HepG2 (cell line): ENCODE results near the gene RPL41. TPM values are rescaled to one million over a fixed set of nuclear protein-coding genes. Genes with fewer than 3 reads are reported as not detected.

ENCODE experiments used
- SATB2 ChIP-seq: sonication (generic); formaldehyde crosslinking; IDR thresholded peaks from 2 replicates; pipeline ENCODE4 v1.5.0; 2020; ENCODE audit warnings: missing genetic modification reagents
- SP140L ChIP-seq: sonication (generic); formaldehyde crosslinking; IDR thresholded peaks from 2 replicates; pipeline ENCODE4 v1.4.0; 2020; ENCODE audit warnings: missing genetic modification reagents, borderline replicate concordance
- TEAD3 ChIP-seq: optimal IDR thresholded peaks from 2 replicates; pipeline ENCODE3; 2016; ENCODE audit warnings: borderline replicate concordance
- XBP1 ChIP-seq: sonication (generic); formaldehyde crosslinking; IDR thresholded peaks from 2 replicates; pipeline ENCODE4 v1.5.0; 2020; ENCODE audit warnings: missing genetic modification reagents
- ZFP1 ChIP-seq: IDR thresholded peaks from 2 replicates; pipeline ENCODE4 v1.6.1; 2016
- ZNF101 ChIP-seq: sonication (generic); formaldehyde crosslinking; IDR thresholded peaks from 2 replicates; pipeline ENCODE4 v1.4.0; 2020; ENCODE audit warnings: mild to moderate bottlenecking, low read depth, missing genetic modification reagents, borderline replicate concordance
- ZNF329 ChIP-seq: sonication (generic); formaldehyde crosslinking; IDR thresholded peaks from 2 replicates; pipeline ENCODE4 v1.9.0; 2021; ENCODE audit warnings: low read depth, mild to moderate bottlenecking, missing genetic modification reagents
- ZNF343 ChIP-seq: sonication (generic); formaldehyde crosslinking; IDR thresholded peaks from 2 replicates; pipeline ENCODE4 v1.4.0; 2020; ENCODE audit warnings: mild to moderate bottlenecking, missing genetic modification reagents
- ZNF451 ChIP-seq: sonication (generic); formaldehyde crosslinking; IDR thresholded peaks from 2 replicates; pipeline ENCODE4 v1.5.0; 2020; ENCODE audit warnings: mild to moderate bottlenecking, missing genetic modification reagents
- ZNF546 ChIP-seq: sonication (generic); formaldehyde crosslinking; conservative IDR thresholded peaks from 2 replicates; pipeline ENCODE4 v1.8.1; 2023; ENCODE audit warnings: mild to moderate bottlenecking, missing genetic modification reagents
- ZNF674 ChIP-seq: sonication (generic); formaldehyde crosslinking; IDR thresholded peaks from 2 replicates; pipeline ENCODE4 v1.5.0; 2020; ENCODE audit warnings: low read depth, mild to moderate bottlenecking, missing genetic modification reagents
- ZSCAN31 ChIP-seq: sonication (generic); formaldehyde crosslinking; IDR thresholded peaks from 2 replicates; pipeline ENCODE4 v1.5.0; 2020; ENCODE audit warnings: low read depth, mild to moderate bottlenecking, missing genetic modification reagents
- ZZZ3 ChIP-seq: sonication (generic); formaldehyde crosslinking; IDR thresholded peaks from 2 replicates; pipeline ENCODE4 v1.4.0; 2020; ENCODE audit warnings: missing genetic modification reagents, mild to moderate bottlenecking, borderline replicate concordance
- polyA plus RNA-seq, 8 experiments: library from polyadenylated mRNA; depleted of rRNA in 3 of 8; stranded (reverse) in 7 of 8; unstranded in 1 of 8; fragments of >200 nt; fragmentation: Illumina TruSeq in 4 of 8; extraction: Trizol in 4 of 8; gene quantifications; 2 replicates each; pipeline versions ENCODE4 v1.2.1 to v1.2.3, GENCODE V29; 2011 to 2016; ENCODE audit warnings: low read depth in 4 of 8, missing spikeins in 1 of 8, mixed read lengths in 1 of 8; ENCODE audit not compliant: insufficient read depth in 1 of 8
- total RNA-seq, 5 experiments: library from RNA; depleted of rRNA; stranded (reverse); fragments of >200 nt; fragmentation: Illumina TruSeq; extraction: Trizol; gene quantifications; 2 replicates each; pipeline ENCODE4 v1.2.3, GENCODE V29; 2016; ENCODE audit warnings: low read depth in 1 of 5
- TF ChIP-seq, protein P1 (sequence below): sonication (generic); formaldehyde crosslinking; IDR thresholded peaks from 2 replicates; pipeline ENCODE4 v1.4.0; 2020; ENCODE audit warnings: missing genetic modification reagents
- TF ChIP-seq, protein P2 (sequence below), 2 experiments: sonication (generic) in 1 of 2; formaldehyde crosslinking in 1 of 2; IDR thresholded peaks; 2 replicates each; pipeline versions ENCODE4 v1.5.1 to v1.6.1; 2011 to 2020; ENCODE audit warnings: borderline replicate concordance in 1 of 2, low read depth in 1 of 2, low read length in 1 of 2, mild to moderate bottlenecking in 1 of 2, missing genetic modification reagents in 1 of 2, moderate library complexity in 1 of 2
- TF ChIP-seq, protein P3 (sequence below): sonication (generic); formaldehyde crosslinking; IDR thresholded peaks from 2 replicates; pipeline ENCODE4 v1.5.0; 2020; ENCODE audit warnings: mild to moderate bottlenecking, missing genetic modification reagents, borderline replicate concordance

The RPL41 gene
- total and polyA plus RNA-seq, 2 of the 13 experiments (the other 11 are each of a cell fraction or from before 2014, with no cell fraction given), result 4,012 to 7,670 TPM

DNA sequence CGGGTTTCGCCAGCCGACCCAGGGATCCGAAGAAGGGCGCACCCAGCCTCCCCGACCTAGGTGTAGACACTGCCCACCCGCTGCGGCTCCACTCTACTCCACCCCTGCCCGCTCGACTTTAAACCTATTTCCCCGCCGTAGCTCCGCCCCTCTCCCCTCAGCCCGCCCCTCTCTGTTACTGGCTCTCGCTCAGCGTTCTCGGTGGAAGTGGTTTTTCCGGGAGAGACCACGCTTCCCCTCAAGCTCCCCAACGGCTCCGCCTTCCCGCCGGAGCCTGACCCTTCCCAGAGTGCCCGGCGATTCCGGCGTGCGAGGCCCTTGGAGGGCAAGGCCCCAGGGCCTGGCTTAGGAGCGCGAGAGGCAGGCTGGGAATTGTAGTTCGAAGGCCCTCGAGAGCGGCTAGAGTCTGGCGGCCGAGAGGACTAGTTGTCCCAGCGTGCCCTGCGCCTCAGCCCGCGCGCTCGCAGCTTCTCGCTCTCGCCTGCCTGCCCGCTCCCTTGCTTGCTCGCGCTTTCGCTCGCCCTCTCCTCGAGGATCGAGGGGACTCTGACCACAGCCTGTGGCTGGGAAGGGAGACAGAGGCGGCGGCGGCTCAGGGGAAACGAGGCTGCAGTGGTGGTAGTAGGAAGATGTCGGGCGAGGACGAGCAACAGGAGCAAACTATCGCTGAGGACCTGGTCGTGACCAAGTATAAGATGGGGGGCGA is 12.2 kb upstream of the RPL41 start, which contains the start of gene PA2G4 (continued):
- TF ChIP-seq, protein P1, sequence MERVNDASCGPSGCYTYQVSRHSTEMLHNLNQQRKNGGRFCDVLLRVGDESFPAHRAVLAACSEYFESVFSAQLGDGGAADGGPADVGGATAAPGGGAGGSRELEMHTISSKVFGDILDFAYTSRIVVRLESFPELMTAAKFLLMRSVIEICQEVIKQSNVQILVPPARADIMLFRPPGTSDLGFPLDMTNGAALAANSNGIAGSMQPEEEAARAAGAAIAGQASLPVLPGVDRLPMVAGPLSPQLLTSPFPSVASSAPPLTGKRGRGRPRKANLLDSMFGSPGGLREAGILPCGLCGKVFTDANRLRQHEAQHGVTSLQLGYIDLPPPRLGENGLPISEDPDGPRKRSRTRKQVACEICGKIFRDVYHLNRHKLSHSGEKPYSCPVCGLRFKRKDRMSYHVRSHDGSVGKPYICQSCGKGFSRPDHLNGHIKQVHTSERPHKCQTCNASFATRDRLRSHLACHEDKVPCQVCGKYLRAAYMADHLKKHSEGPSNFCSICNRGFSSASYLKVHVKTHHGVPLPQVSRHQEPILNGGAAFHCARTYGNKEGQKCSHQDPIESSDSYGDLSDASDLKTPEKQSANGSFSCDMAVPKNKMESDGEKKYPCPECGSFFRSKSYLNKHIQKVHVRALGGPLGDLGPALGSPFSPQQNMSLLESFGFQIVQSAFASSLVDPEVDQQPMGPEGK (CRISPR knock-in tag), result peak; percentile 50; the same call in 1 of the 2 replicates
- TF ChIP-seq SP140L (CRISPR knock-in tag), result no peak
- peak; percentile 74 for TF ChIP-seq ZNF329 (CRISPR knock-in tag)
- TF ChIP-seq, protein P2, sequence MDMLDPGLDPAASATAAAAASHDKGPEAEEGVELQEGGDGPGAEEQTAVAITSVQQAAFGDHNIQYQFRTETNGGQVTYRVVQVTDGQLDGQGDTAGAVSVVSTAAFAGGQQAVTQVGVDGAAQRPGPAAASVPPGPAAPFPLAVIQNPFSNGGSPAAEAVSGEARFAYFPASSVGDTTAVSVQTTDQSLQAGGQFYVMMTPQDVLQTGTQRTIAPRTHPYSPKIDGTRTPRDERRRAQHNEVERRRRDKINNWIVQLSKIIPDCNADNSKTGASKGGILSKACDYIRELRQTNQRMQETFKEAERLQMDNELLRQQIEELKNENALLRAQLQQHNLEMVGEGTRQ (IDR thresholded peaks at IDR 0.05; ENCODE audit: low read depth, low read length), result no peak
- TF ChIP-seq, protein P2 (CRISPR knock-in tag; IDR thresholded peaks at IDR 0.05; ENCODE audit: borderline replicate concordance), result peak; percentile 72; the same call in 1 of the 2 replicates
- TF ChIP-seq ZNF101 (CRISPR knock-in tag), result no peak
- peak; percentile 24; the same call in 1 of the 2 replicates for TF ChIP-seq SATB2 (CRISPR knock-in tag)
- TF ChIP-seq XBP1 (CRISPR knock-in tag), result no peak
- TF ChIP-seq ZNF451, result peak; percentile 92
- TF ChIP-seq, protein P3, sequence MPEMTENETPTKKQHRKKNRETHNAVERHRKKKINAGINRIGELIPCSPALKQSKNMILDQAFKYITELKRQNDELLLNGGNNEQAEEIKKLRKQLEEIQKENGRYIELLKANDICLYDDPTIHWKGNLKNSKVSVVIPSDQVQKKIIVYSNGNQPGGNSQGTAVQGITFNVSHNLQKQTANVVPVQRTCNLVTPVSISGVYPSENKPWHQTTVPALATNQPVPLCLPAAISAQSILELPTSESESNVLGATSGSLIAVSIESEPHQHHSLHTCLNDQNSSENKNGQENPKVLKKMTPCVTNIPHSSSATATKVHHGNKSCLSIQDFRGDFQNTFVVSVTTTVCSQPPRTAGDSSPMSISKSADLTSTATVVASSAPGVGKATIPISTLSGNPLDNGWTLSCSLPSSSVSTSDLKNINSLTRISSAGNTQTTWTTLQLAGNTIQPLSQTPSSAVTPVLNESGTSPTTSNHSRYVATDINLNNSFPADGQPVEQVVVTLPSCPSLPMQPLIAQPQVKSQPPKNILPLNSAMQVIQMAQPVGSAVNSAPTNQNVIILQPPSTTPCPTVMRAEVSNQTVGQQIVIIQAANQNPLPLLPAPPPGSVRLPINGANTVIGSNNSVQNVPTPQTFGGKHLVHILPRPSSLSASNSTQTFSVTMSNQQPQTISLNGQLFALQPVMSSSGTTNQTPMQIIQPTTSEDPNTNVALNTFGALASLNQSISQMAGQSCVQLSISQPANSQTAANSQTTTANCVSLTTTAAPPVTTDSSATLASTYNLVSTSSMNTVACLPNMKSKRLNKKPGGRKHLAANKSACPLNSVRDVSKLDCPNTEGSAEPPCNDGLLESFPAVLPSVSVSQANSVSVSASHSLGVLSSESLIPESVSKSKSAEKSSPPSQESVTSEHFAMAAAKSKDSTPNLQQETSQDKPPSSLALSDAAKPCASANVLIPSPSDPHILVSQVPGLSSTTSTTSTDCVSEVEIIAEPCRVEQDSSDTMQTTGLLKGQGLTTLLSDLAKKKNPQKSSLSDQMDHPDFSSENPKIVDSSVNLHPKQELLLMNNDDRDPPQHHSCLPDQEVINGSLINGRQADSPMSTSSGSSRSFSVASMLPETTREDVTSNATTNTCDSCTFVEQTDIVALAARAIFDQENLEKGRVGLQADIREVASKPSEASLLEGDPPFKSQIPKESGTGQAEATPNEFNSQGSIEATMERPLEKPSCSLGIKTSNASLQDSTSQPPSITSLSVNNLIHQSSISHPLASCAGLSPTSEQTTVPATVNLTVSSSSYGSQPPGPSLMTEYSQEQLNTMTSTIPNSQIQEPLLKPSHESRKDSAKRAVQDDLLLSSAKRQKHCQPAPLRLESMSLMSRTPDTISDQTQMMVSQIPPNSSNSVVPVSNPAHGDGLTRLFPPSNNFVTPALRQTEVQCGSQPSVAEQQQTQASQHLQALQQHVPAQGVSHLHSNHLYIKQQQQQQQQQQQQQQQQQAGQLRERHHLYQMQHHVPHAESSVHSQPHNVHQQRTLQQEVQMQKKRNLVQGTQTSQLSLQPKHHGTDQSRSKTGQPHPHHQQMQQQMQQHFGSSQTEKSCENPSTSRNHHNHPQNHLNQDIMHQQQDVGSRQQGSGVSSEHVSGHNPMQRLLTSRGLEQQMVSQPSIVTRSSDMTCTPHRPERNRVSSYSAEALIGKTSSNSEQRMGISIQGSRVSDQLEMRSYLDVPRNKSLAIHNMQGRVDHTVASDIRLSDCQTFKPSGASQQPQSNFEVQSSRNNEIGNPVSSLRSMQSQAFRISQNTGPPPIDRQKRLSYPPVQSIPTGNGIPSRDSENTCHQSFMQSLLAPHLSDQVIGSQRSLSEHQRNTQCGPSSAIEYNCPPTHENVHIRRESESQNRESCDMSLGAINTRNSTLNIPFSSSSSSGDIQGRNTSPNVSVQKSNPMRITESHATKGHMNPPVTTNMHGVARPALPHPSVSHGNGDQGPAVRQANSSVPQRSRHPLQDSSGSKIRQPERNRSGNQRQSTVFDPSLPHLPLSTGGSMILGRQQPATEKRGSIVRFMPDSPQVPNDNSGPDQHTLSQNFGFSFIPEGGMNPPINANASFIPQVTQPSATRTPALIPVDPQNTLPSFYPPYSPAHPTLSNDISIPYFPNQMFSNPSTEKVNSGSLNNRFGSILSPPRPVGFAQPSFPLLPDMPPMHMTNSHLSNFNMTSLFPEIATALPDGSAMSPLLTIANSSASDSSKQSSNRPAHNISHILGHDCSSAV (CRISPR knock-in tag), result no peak
- peak; percentile 89 for TF ChIP-seq ZFP1 (CRISPR knock-in tag)
- TF ChIP-seq ZZZ3 (CRISPR knock-in tag), result peak; percentile 81; the same call in 1 of the 2 replicates
- TF ChIP-seq ZSCAN31 (CRISPR knock-in tag), result peak; percentile 98; the same call in 1 of the 2 replicates
- TF ChIP-seq ZNF343 (CRISPR knock-in tag), result peak; percentile 66; the same call in 1 of the 2 replicates
- peak; percentile 91 for TF ChIP-seq ZNF674 (CRISPR knock-in tag)
- TF ChIP-seq ZNF546 (CRISPR knock-in tag), result peak; percentile 70; the same call in 1 of the 2 replicates
- TF ChIP-seq TEAD3 (CRISPR knock-in tag), result no peak
